Suppressor macrophage treated with lipopolysaccharide for 1 hour (primary cell): ENCODE results near the gene MSI2.

Source experiments
- DNase-seq, 3 donors: peaks; one replicate each; pipeline ENCODE4 v3.0.0-alpha.2; 2020 to 2022

The MSI2 gene

GRCh38 chr17:57630736-57631135, 374.4 kb downstream of the MSI2 start:
- no peak for DNase-seq

- peak; percentile 60 to 78 (median 71) for DNase-seq
These were observed 375.5 kb downstream of the MSI2 start for GRCh38 chr17:57631871-57632270.

GRCh38 chr17:57632294-57632693, 376.0 kb downstream of the MSI2 start:
- DNase-seq: no peak

- DNase-seq: no peak
These were observed 376.9 kb downstream of the MSI2 start for GRCh38 chr17:57633236-57633635.

- DNase-seq: peak; percentile 85 to 92 (median 90)
These were observed 378.6 kb downstream of the MSI2 start for GRCh38 chr17:57634713-57635465.

- DNase-seq: no peak
These were observed 380.0 kb downstream of the MSI2 start for GRCh38 chr17:57636274-57636673.

- DNase-seq: no peak
These were observed 380.8 kb downstream of the MSI2 start for GRCh38 chr17:57636985-57637665.

GRCh38 chr17:57637666-57638010, 381.3 kb downstream of the MSI2 start:
- DNase-seq: no peak

- DNase-seq: no peak
These were observed 382.0 kb downstream of the MSI2 start for GRCh38 chr17:57638284-57638683.

- DNase-seq: no peak
These were observed 383.1 kb downstream of the MSI2 start for GRCh38 chr17:57639381-57639780.

GRCh38 chr17:57640079-57640478, 383.8 kb downstream of the MSI2 start:
- DNase-seq: no peak

- DNase-seq: no peak
These were observed 385.4 kb downstream of the MSI2 start for GRCh38 chr17:57641761-57642160.

GRCh38 chr17:57643062-57643461, 386.7 kb downstream of the MSI2 start:
- DNase-seq: no peak

- DNase-seq: no peak
These were observed 388.0 kb downstream of the MSI2 start for GRCh38 chr17:57644326-57644725.

GRCh38 chr17:57645950-57646665, 389.8 kb downstream of the MSI2 start:
- DNase-seq: peak; percentile 84 to 95 (median 89)

- no peak for DNase-seq
These were observed 392.4 kb downstream of the MSI2 start for GRCh38 chr17:57648720-57649119.

- no peak for DNase-seq
These were observed 392.9 kb downstream of the MSI2 start for GRCh38 chr17:57649191-57649590.

GRCh38 chr17:57649731-57650484, 393.6 kb downstream of the MSI2 start:
- no peak for DNase-seq

GRCh38 chr17:57650548-57650947, 394.2 kb downstream of the MSI2 start:
- no peak for DNase-seq

- no peak for DNase-seq
These were observed 395.1 kb downstream of the MSI2 start for GRCh38 chr17:57651451-57651850.

GRCh38 chr17:57651996-57652395, 395.7 kb downstream of the MSI2 start:
- no peak for DNase-seq

- DNase-seq: no peak
These were observed 396.5 kb downstream of the MSI2 start for GRCh38 chr17:57652811-57653210.

GRCh38 chr17:57653279-57653678, 397.0 kb downstream of the MSI2 start:
- no peak for DNase-seq
